Sigmoid colon (tissue), 7 donors: ENCODE results near the gene CDK6. TPM values are rescaled to one million over a fixed set of nuclear protein-coding genes. Genes with fewer than 3 reads are reported as not detected.
A peak's percentile ranks its signal among the peaks of the same experiment; 100 is the strongest.
"Not testable (repeated sequence)": the region's sequence is repeated elsewhere in the genome, so short reads cannot be mapped to it uniquely, and the experiment has no call there.

Source experiments
- DNase-seq: peaks from one replicate; pipeline ENCODE4 v3.0.0-alpha.2; 2019
- H3K27ac ChIP-seq, 4 donors: fragments of 200-600 bp; sonication (generic); one replicate each; pipeline ENCODE4 v1.5.1; 2016 to 2019; ENCODE audit warnings: mild to moderate bottlenecking in 1 of 4
- H3K27me3 ChIP-seq, 3 donors: fragments of 200-600 bp; sonication (generic); one replicate each; pipeline ENCODE4 v1.5.1; 2019; ENCODE audit warnings: mild to moderate bottlenecking in 1 of 3
- H3K36me3 ChIP-seq, 4 donors: fragments of 200-600 bp; sonication (generic); one replicate each; pipeline ENCODE4 v1.5.1; 2016 to 2019
- H3K4me1 ChIP-seq, 4 donors: fragments of 200-600 bp; sonication (generic); one replicate each; pipeline ENCODE4 v1.5.1; 2017 to 2019
- H3K4me3 ChIP-seq, 4 donors: fragments of 200-600 bp; sonication (generic); one replicate each; pipeline ENCODE4 v1.5.1; 2017 to 2019; ENCODE audit warnings: mild to moderate bottlenecking in 2 of 4, moderate library complexity in 1 of 4
- H3K9me3 ChIP-seq, 4 donors: fragments of 200-600 bp in 3 of 4; sonication (generic) in 3 of 4; one replicate each; pipeline versions ENCODE4 v1.5.1 to v1.6.1; 2013 to 2019
- CTCF ChIP-seq, 4 experiments: fragments of 450-650 bp in 3 of 4; fragments of 200-600 bp in 1 of 4; IDR thresholded peaks; one replicate each; pipeline ENCODE4 v1.5.1; 2016 to 2019; ENCODE audit warnings: antibody characterized with exemption in 4 of 4, mild to moderate bottlenecking in 3 of 4, moderate library complexity in 2 of 4
- EP300 ChIP-seq, 4 donors: sonication (generic); formaldehyde crosslinking; IDR thresholded peaks; one replicate each; pipeline ENCODE4 v1.6.1; 2017; ENCODE audit warnings: antibody characterized with exemption in 4 of 4
- POLR2A ChIP-seq, 2 donors: fragments of 450-650 bp; IDR thresholded peaks; one replicate each; pipeline ENCODE4 v1.6.1; 2016; ENCODE audit warnings: antibody characterized with exemption in 2 of 2, mild to moderate bottlenecking in 2 of 2, moderate library complexity in 2 of 2
- POLR2AphosphoS5 ChIP-seq, 4 donors: sonication (generic); formaldehyde crosslinking; IDR thresholded peaks; one replicate each; pipeline ENCODE4 v1.6.1; 2017; ENCODE audit warnings: antibody characterized with exemption in 4 of 4
- WGBS, 2 donors: extraction: QIAGEN DNeasy Blood & Tissue Kit; methylation state at CpG; one replicate each; pipeline ENCODE4 v1.1.7; 2013; 5-methylcytosine and 5-hydroxymethylcytosine counted together
- intact Hi-C: fragments of 100-400 bp; cut with DNase I; formaldehyde crosslinking; loops from one replicate; pipeline ENCODE4 v1.15.1; 2023
- polyA plus RNA-seq, 3 donors: library from polyadenylated mRNA; stranded (reverse); fragments of 200-250 nt; gene quantifications; one replicate each; pipeline ENCODE4 v1.2.3, GENCODE V29; 2013
- total RNA-seq, 4 donors: library from RNA; depleted of rRNA; stranded (reverse); fragments of >200 nt; gene quantifications; one replicate each; pipeline ENCODE4 v1.1.0, GENCODE V29; 2016
- donor health status: healthy with polysubstance abuse.
- donor health status: Bipolar disorder and iron deficiency.
- donor health status: healthy.

CDK6 gene
- total and polyA plus RNA-seq, 7 donors: 2.4 to 25.8 (median 13.3) TPM

GRCh38 chr7:92765725-92766124 is 70.6 kb downstream of the CDK6 start:
- Histone ChIP-seq H3K36me3 (no peaks in the 10 kb centered on the region), H3K4me3 (no peak overlapping the region), H3K27ac (peak overlapping the region; percentile 61 to 84 (median 76)), H3K4me1 (peaks cover 0 to 63% (median 45%) of the 10 kb centered on the region in 4 donors), H3K27me3 (no peaks in the 10 kb centered on the region), H3K9me3 (no peaks in the 10 kb centered on the region)
- WGBS, 2 donors: 57 to 71% methylated on average over 3 of the region's 3 CpGs
- intact Hi-C loops: loop anchor here (5.0 kb wide), 1 partner anchor 48 kb away; no protein-coding TSS in a partner anchor
- no peak for DNase-seq
- TF ChIP-seq CTCF (IDR thresholded peaks at IDR 0.05): no peak
- TF ChIP-seq EP300 (IDR thresholded peaks at IDR 0.05): no peak
- no peak for TF ChIP-seq POLR2A (IDR thresholded peaks at IDR 0.05)
- no peak for TF ChIP-seq POLR2AphosphoS5 (IDR thresholded peaks at IDR 0.05)

- TF ChIP-seq EP300 (IDR thresholded peaks at IDR 0.05): no peak
- TF ChIP-seq POLR2A (IDR thresholded peaks at IDR 0.05): no peak
- peak in 1 of 4 donors; percentile 35 for TF ChIP-seq POLR2AphosphoS5 (IDR thresholded peaks at IDR 0.05)
- intact Hi-C loops: no loop called here
- H3K4me1 ChIP-seq: peaks cover 0 to 51% (median 35%) of the 10 kb centered on the region in 4 donors
- H3K9me3 ChIP-seq: no peaks in the 10 kb centered on the region
- peak overlapping the region in 2 of 4 donors; percentile 10 to 17 for H3K27ac ChIP-seq
- H3K36me3 ChIP-seq: no peaks in the 10 kb centered on the region
- no peaks in the 10 kb centered on the region for H3K27me3 ChIP-seq
- no peak for DNase-seq
- H3K4me3 ChIP-seq: no peak overlapping the region
- 74 to 90% methylated on average over 4 of the region's 4 CpGs for WGBS, 2 donors
Observed at GRCh38 chr7:92763636-92764423, 72.5 kb downstream of the CDK6 start.

- Histone ChIP-seq H3K36me3 (no peaks in the 10 kb centered on the region), H3K9me3 (no peaks in the 10 kb centered on the region), H3K27ac (no peak overlapping the region), H3K4me3 (no peak overlapping the region), H3K4me1 (peaks cover 0 to 41% (median 28%) of the 10 kb centered on the region in 4 donors), H3K27me3 (no peaks in the 10 kb centered on the region)
- WGBS, 2 donors: 94 to 97% methylated on average over 3 of the region's 3 CpGs
- intact Hi-C loops: no loop called here
- TF ChIP-seq POLR2AphosphoS5 (IDR thresholded peaks at IDR 0.05): no peak
- TF ChIP-seq EP300 (IDR thresholded peaks at IDR 0.05): no peak
- no peak for TF ChIP-seq POLR2A (IDR thresholded peaks at IDR 0.05)
- no peak for TF ChIP-seq CTCF (IDR thresholded peaks at IDR 0.05)
- DNase-seq: no peak
Observed at GRCh38 chr7:92762851-92763250, 73.5 kb downstream of the CDK6 start.

- Histone ChIP-seq H3K4me3 (no peak overlapping the region), H3K27ac (no peak overlapping the region), H3K9me3 (no peaks in the 10 kb centered on the region), H3K27me3 (no peaks in the 10 kb centered on the region), H3K36me3 (no peaks in the 10 kb centered on the region), H3K4me1 (peaks cover 0 to 29% (median 17%) of the 10 kb centered on the region in 4 donors)
- no peak for TF ChIP-seq POLR2A (IDR thresholded peaks at IDR 0.05)
- intact Hi-C loops: no loop called here
- DNase-seq: no peak
Observed at GRCh38 chr7:92761391-92762097, 74.8 kb downstream of the CDK6 start.

GRCh38 chr7:92758796-92759431 is 77.5 kb downstream of the CDK6 start:
- intact Hi-C loops: no loop called here
- no peak for DNase-seq
- 87 to 93% methylated on average over 2 of the region's 2 CpGs for WGBS, 2 donors

GRCh38 chr7:92757311-92757910 is 79.0 kb downstream of the CDK6 start:
- 71 to 87% methylated on average over 3 of the region's 3 CpGs for WGBS, 2 donors
- H3K9me3 ChIP-seq, H3K27me3 ChIP-seq, H3K36me3 ChIP-seq, intact Hi-C loops, DNase-seq, H3K4me3 ChIP-seq, H3K27ac ChIP-seq: not testable (repeated sequence)
- H3K4me1 ChIP-seq: peaks cover 0 to 12% (median 6%) of the 10 kb centered on the region in 4 donors

More at GRCh38 chr7:92758796-92759431, 77.5 kb downstream of the CDK6 start:
- Histone ChIP-seq H3K4me1 (peaks cover 0 to 18% (median 7%) of the 10 kb centered on the region in 4 donors), H3K36me3 (no peaks in the 10 kb centered on the region), H3K27ac (no peak overlapping the region), H3K4me3 (no peak overlapping the region), H3K27me3 (no peaks in the 10 kb centered on the region), H3K9me3 (no peaks in the 10 kb centered on the region)
- no peak for TF ChIP-seq POLR2A (IDR thresholded peaks at IDR 0.05)
- TF ChIP-seq EP300 (IDR thresholded peaks at IDR 0.05): no peak
- no peak for TF ChIP-seq POLR2AphosphoS5 (IDR thresholded peaks at IDR 0.05)
- no peak for TF ChIP-seq CTCF (IDR thresholded peaks at IDR 0.05)
